ENCODE results near the gene NUPR1. TPM values are rescaled to one million over a fixed set of nuclear protein-coding genes. Genes with fewer than 3 reads are reported as not detected.
A peak's percentile ranks its signal among the peaks of the same experiment; 100 is the strongest.
"Not testable (repeated sequence)": the region's sequence is repeated elsewhere in the genome, so short reads cannot be mapped to it uniquely, and the experiment has no call there.

The NUPR1 gene
- total RNA-seq, 1 donor from 2014 or later, result 3.7 TPM

GRCh38 chr16:28556914-28557320 is 18.1 kb upstream of the NUPR1 start:
- H3K4me1 ChIP-seq (ENCODE audit: control insufficient read depth in 3 of 3, insufficient read depth in 3 of 3, low read length in 3 of 3), result peaks cover 6 to 12% (median 11%) of the 10 kb centered on the region in 3 donors
- peaks cover 4 to 10% (median 8%) of the 10 kb centered on the region in 3 donors for H3K36me3 ChIP-seq (ENCODE audit: control insufficient read depth in 3 of 3, insufficient read depth in 3 of 3, low read length in 3 of 3)
- H3K27ac ChIP-seq (ENCODE audit: low read depth, low read length), result no peak overlapping the region
- H3K9ac ChIP-seq (ENCODE audit: low read depth in 1 of 3, low read length in 3 of 3), result no peak overlapping the region
- no peaks in the 10 kb centered on the region for H3K27me3 ChIP-seq (ENCODE audit: control insufficient read depth in 3 of 3, insufficient read depth in 3 of 3, low read length in 3 of 3)
- no peak overlapping the region for H3K4me3 ChIP-seq (ENCODE audit: low read length in 3 of 3)
- no peaks in the 10 kb centered on the region for H3K9me3 ChIP-seq (ENCODE audit: control insufficient read depth in 3 of 3, low read length in 3 of 3)

GRCh38 chr16:28555561-28555960 is 16.8 kb upstream of the NUPR1 start:
- H3K9ac ChIP-seq (ENCODE audit: low read depth in 1 of 3, low read length in 3 of 3), result no peak overlapping the region
- H3K27me3 ChIP-seq (ENCODE audit: control insufficient read depth in 3 of 3, insufficient read depth in 3 of 3, low read length in 3 of 3), result no peaks in the 10 kb centered on the region
- no peak overlapping the region for H3K27ac ChIP-seq (ENCODE audit: low read depth, low read length)
- no peak overlapping the region for H3K4me3 ChIP-seq (ENCODE audit: low read length in 3 of 3)
- peaks cover 4 to 7% (median 6%) of the 10 kb centered on the region in 3 donors for H3K4me1 ChIP-seq (ENCODE audit: control insufficient read depth in 3 of 3, insufficient read depth in 3 of 3, low read length in 3 of 3)
- no peaks in the 10 kb centered on the region for H3K9me3 ChIP-seq (ENCODE audit: control insufficient read depth in 3 of 3, low read length in 3 of 3)
- peaks cover 4 to 10% (median 8%) of the 10 kb centered on the region in 3 donors for H3K36me3 ChIP-seq (ENCODE audit: control insufficient read depth in 3 of 3, insufficient read depth in 3 of 3, low read length in 3 of 3)

- H3K9ac ChIP-seq (ENCODE audit: low read depth in 1 of 3, low read length in 3 of 3), result peak overlapping the region; percentile 59 to 66 (median 65)
- H3K27ac ChIP-seq (ENCODE audit: low read depth, low read length), result peak overlapping the region; percentile 12
- no peaks in the 10 kb centered on the region for H3K9me3 ChIP-seq (ENCODE audit: control insufficient read depth in 3 of 3, low read length in 3 of 3)
- H3K4me1 ChIP-seq (ENCODE audit: control insufficient read depth in 3 of 3, insufficient read depth in 3 of 3, low read length in 3 of 3), result peaks cover 4 to 7% (median 6%) of the 10 kb centered on the region in 3 donors
- H3K36me3 ChIP-seq (ENCODE audit: control insufficient read depth in 3 of 3, insufficient read depth in 3 of 3, low read length in 3 of 3), result peaks cover 4 to 10% (median 8%) of the 10 kb centered on the region in 3 donors
- no peaks in the 10 kb centered on the region for H3K27me3 ChIP-seq (ENCODE audit: control insufficient read depth in 3 of 3, insufficient read depth in 3 of 3, low read length in 3 of 3)
- peak overlapping the region; percentile 69 to 74 (median 70) for H3K4me3 ChIP-seq (ENCODE audit: low read length in 3 of 3)
Observed at GRCh38 chr16:28554634-28555423, 16.1 kb upstream of the NUPR1 start.

GRCh38 chr16:28553776-28554633 is 15.2 kb upstream of the NUPR1 start, which contains the start of gene SGF29:
SGF29 (plus strand) TSS chr16:28553920; CDS start chr16:28581070, 27,150 bp downstream.
- peaks cover 4 to 9% (median 8%) of the 10 kb centered on the region in 3 donors for H3K36me3 ChIP-seq (ENCODE audit: control insufficient read depth in 3 of 3, insufficient read depth in 3 of 3, low read length in 3 of 3)
- H3K9ac ChIP-seq (ENCODE audit: low read depth in 1 of 3, low read length in 3 of 3), result peak within 1 kb of the TSS; percentile 97 to 99 (median 98)
- no peaks in the 10 kb centered on the region for H3K9me3 ChIP-seq (ENCODE audit: control insufficient read depth in 3 of 3, low read length in 3 of 3)
- peak within 1 kb of the TSS; percentile 97 for H3K27ac ChIP-seq (ENCODE audit: low read depth, low read length)
- peaks cover 4 to 7% (median 6%) of the 10 kb centered on the region in 3 donors for H3K4me1 ChIP-seq (ENCODE audit: control insufficient read depth in 3 of 3, insufficient read depth in 3 of 3, low read length in 3 of 3)
- H3K4me3 ChIP-seq (ENCODE audit: low read length in 3 of 3), result peak within 1 kb of the TSS; percentile 95 to 96 (median 96)
- no peaks in the 10 kb centered on the region for H3K27me3 ChIP-seq (ENCODE audit: control insufficient read depth in 3 of 3, insufficient read depth in 3 of 3, low read length in 3 of 3)

- no peak overlapping the region for H3K9ac ChIP-seq (ENCODE audit: low read depth in 1 of 3, low read length in 3 of 3)
- H3K27ac ChIP-seq (ENCODE audit: low read depth, low read length), result no peak overlapping the region
- peaks cover 0 to under 1% (median under 1%) of the 10 kb centered on the region in 3 donors for H3K4me1 ChIP-seq (ENCODE audit: control insufficient read depth in 3 of 3, insufficient read depth in 3 of 3, low read length in 3 of 3)
- peaks cover 0 to 2% (median 0%) of the 10 kb centered on the region in 3 donors for H3K27me3 ChIP-seq (ENCODE audit: control insufficient read depth in 3 of 3, insufficient read depth in 3 of 3, low read length in 3 of 3)
- H3K9me3 ChIP-seq (ENCODE audit: control insufficient read depth in 3 of 3, low read length in 3 of 3), result no peaks in the 10 kb centered on the region
- no peak overlapping the region for H3K4me3 ChIP-seq (ENCODE audit: low read length in 3 of 3)
- no peaks in the 10 kb centered on the region for H3K36me3 ChIP-seq (ENCODE audit: control insufficient read depth in 3 of 3, insufficient read depth in 3 of 3, low read length in 3 of 3)
Observed at GRCh38 chr16:28549301-28549899, 10.6 kb upstream of the NUPR1 start.

- no peaks in the 10 kb centered on the region for H3K4me1 ChIP-seq (ENCODE audit: control insufficient read depth in 3 of 3, insufficient read depth in 3 of 3, low read length in 3 of 3)
- H3K9ac ChIP-seq (ENCODE audit: low read depth in 1 of 3, low read length in 3 of 3), result no peak overlapping the region
- no peaks in the 10 kb centered on the region for H3K9me3 ChIP-seq (ENCODE audit: control insufficient read depth in 3 of 3, low read length in 3 of 3)
- H3K27ac ChIP-seq (ENCODE audit: low read depth, low read length), result no peak overlapping the region
- no peaks in the 10 kb centered on the region for H3K36me3 ChIP-seq (ENCODE audit: control insufficient read depth in 3 of 3, insufficient read depth in 3 of 3, low read length in 3 of 3)
- peaks cover 0 to 2% (median 0%) of the 10 kb centered on the region in 3 donors for H3K27me3 ChIP-seq (ENCODE audit: control insufficient read depth in 3 of 3, insufficient read depth in 3 of 3, low read length in 3 of 3)
- H3K4me3 ChIP-seq (ENCODE audit: low read length in 3 of 3), result no peak overlapping the region
Observed at GRCh38 chr16:28548306-28548802, 9.6 kb upstream of the NUPR1 start.

GRCh38 chr16:28546626-28547025 is 7.9 kb upstream of the NUPR1 start:
- no peak overlapping the region for H3K27ac ChIP-seq (ENCODE audit: low read depth, low read length)
- no peak overlapping the region for H3K9ac ChIP-seq (ENCODE audit: low read depth in 1 of 3, low read length in 3 of 3)
- H3K27me3 ChIP-seq (ENCODE audit: control insufficient read depth in 3 of 3, insufficient read depth in 3 of 3, low read length in 3 of 3), result peaks cover 0 to 2% (median 0%) of the 10 kb centered on the region in 3 donors

GRCh38 chr16:28545964-28546363 is 7.2 kb upstream of the NUPR1 start:
- H3K27ac ChIP-seq (ENCODE audit: low read depth, low read length); H3K9me3 ChIP-seq (ENCODE audit: control insufficient read depth in 3 of 3, low read length in 3 of 3); H3K4me3 ChIP-seq (ENCODE audit: low read length in 3 of 3); H3K4me1 ChIP-seq (ENCODE audit: control insufficient read depth in 3 of 3, insufficient read depth in 3 of 3, low read length in 3 of 3); H3K36me3 ChIP-seq (ENCODE audit: control insufficient read depth in 3 of 3, insufficient read depth in 3 of 3, low read length in 3 of 3); H3K27me3 ChIP-seq (ENCODE audit: control insufficient read depth in 3 of 3, insufficient read depth in 3 of 3, low read length in 3 of 3); H3K9ac ChIP-seq (ENCODE audit: low read depth in 1 of 3, low read length in 3 of 3): not testable (repeated sequence)

More at GRCh38 chr16:28546626-28547025, 7.9 kb upstream of the NUPR1 start:
- H3K9me3 ChIP-seq (ENCODE audit: control insufficient read depth in 3 of 3, low read length in 3 of 3), result no peaks in the 10 kb centered on the region
- H3K4me3 ChIP-seq (ENCODE audit: low read length in 3 of 3), result no peak overlapping the region
- H3K4me1 ChIP-seq (ENCODE audit: control insufficient read depth in 3 of 3, insufficient read depth in 3 of 3, low read length in 3 of 3), result peaks cover 0 to 7% (median 3%) of the 10 kb centered on the region in 3 donors
- H3K36me3 ChIP-seq (ENCODE audit: control insufficient read depth in 3 of 3, insufficient read depth in 3 of 3, low read length in 3 of 3), result no peaks in the 10 kb centered on the region

GRCh38 chr16:28544998-28545397 is 6.2 kb upstream of the NUPR1 start:
- Histone ChIP-seq H3K36me3 (ENCODE audit: control insufficient read depth in 3 of 3, insufficient read depth in 3 of 3, low read length in 3 of 3) (no peaks in the 10 kb centered on the region), H3K4me3 (ENCODE audit: low read length in 3 of 3) (no peak overlapping the region), H3K4me1 (ENCODE audit: control insufficient read depth in 3 of 3, insufficient read depth in 3 of 3, low read length in 3 of 3) (peaks cover 0 to 7% (median 3%) of the 10 kb centered on the region in 3 donors), H3K9ac (ENCODE audit: low read depth in 1 of 3, low read length in 3 of 3) (no peak overlapping the region), H3K27ac (ENCODE audit: low read depth, low read length) (no peak overlapping the region), H3K9me3 (ENCODE audit: control insufficient read depth in 3 of 3, low read length in 3 of 3) (no peaks in the 10 kb centered on the region), H3K27me3 (ENCODE audit: control insufficient read depth in 3 of 3, insufficient read depth in 3 of 3, low read length in 3 of 3) (peaks cover 0 to 2% (median 0%) of the 10 kb centered on the region in 3 donors)
